ENCODE measurements around the gene CFAP410.

CFAP410 gene

GRCh38 chr21:44298301-44298700 is 40.9 kb downstream of the CFAP410 start:
- no peaks in the 10 kb centered on the region for H3K27me3 Mint-ChIP-seq
- peak overlapping the region; percentile 34 for H3K27ac Mint-ChIP-seq
- peak overlapping the region; percentile 38 for H3K4me3 Mint-ChIP-seq
- no peaks in the 10 kb centered on the region for H3K36me3 Mint-ChIP-seq
- H3K4me1 Mint-ChIP-seq (ENCODE audit: low read depth), result peaks cover 46% of the 10 kb centered on the region
- H3K9me3 Mint-ChIP-seq (ENCODE audit: low read depth), result no peaks in the 10 kb centered on the region

DNA sequence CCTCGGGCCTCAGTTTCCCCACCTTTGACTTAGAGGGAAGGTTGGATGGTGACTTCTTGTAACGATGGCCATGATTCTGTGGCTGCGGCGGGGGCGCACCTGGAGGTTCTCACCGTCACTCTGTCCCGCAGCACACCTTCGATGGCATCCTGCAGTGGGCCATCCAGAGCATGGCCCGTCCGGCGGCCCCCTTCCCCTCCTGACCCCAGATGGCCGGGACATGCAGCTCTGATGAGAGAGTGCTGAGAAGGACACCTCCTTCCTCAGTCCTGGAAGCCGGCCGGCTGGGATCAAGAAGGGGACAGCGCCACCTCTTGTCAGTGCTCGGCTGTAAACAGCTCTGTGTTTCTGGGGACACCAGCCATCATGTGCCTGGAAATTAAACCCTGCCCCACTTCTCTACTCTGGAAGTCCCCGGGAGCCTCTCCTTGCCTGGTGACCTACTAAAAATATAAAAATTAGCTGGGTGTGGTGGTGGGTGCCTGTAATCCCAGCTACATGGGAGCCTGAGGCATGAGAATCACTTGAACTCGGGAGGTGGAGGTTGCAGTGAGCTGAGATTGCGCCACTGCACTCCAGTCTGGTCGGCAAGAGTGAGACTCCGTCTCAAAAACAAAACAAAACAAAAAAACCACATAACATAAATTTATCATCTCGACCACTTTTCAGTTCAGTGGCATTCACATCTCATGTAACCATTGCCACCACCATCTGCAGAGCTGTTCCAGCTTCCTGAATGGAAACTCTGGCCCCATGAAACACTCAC is 41.5 kb downstream of the CFAP410 start:
- Mint-ChIP-seq H3K27me3 (no peaks in the 10 kb centered on the region), H3K9me3 (ENCODE audit: low read depth) (no peaks in the 10 kb centered on the region), H3K4me1 (ENCODE audit: low read depth) (peaks cover 42% of the 10 kb centered on the region), H3K4me3 (peak overlapping the region; percentile 38), H3K27ac (peak overlapping the region; percentile 34), H3K36me3 (no peaks in the 10 kb centered on the region)

- Mint-ChIP-seq H3K27ac (no peak overlapping the region), H3K36me3 (no peaks in the 10 kb centered on the region), H3K9me3 (ENCODE audit: low read depth) (no peaks in the 10 kb centered on the region), H3K4me1 (ENCODE audit: low read depth) (peaks cover 35% of the 10 kb centered on the region), H3K4me3 (no peak overlapping the region), H3K27me3 (no peaks in the 10 kb centered on the region)
These were observed 42.3 kb downstream of the CFAP410 start for GRCh38 chr21:44296916-44297315.

DNA sequence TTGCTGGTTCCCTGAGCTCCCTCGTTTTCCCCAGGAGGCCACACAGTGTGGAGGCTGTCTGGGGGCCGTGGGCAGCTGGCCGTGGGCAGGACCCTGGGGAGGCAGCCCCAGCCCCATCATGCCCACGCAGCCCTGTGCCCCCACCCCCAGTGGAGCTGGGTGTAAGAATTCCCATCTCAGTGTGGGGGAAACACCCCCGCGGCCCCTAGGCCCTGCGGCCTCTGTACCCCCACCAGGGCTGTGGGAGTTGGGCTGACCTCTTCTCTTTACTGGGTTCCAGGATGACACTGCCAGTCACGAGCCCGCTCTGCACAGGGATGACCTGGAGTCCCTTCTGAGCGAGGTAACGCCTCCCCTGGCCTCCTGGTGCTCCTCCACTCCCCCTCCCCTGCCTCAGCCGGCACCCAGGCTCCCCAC is 43.1 kb downstream of the CFAP410 start:
- Mint-ChIP-seq H3K27me3 (no peaks in the 10 kb centered on the region), H3K27ac (no peak overlapping the region), H3K36me3 (no peaks in the 10 kb centered on the region), H3K4me1 (ENCODE audit: low read depth) (peaks cover 29% of the 10 kb centered on the region), H3K9me3 (ENCODE audit: low read depth) (no peaks in the 10 kb centered on the region), H3K4me3 (no peak overlapping the region)

GRCh38 chr21:44295646-44296045 is 43.5 kb downstream of the CFAP410 start:
- H3K4me1 Mint-ChIP-seq (ENCODE audit: low read depth), result peaks cover 26% of the 10 kb centered on the region
- H3K27ac Mint-ChIP-seq, result no peak overlapping the region
- no peaks in the 10 kb centered on the region for H3K36me3 Mint-ChIP-seq
- no peaks in the 10 kb centered on the region for H3K9me3 Mint-ChIP-seq (ENCODE audit: low read depth)
- no peak overlapping the region for H3K4me3 Mint-ChIP-seq
- H3K27me3 Mint-ChIP-seq, result no peaks in the 10 kb centered on the region

DNA sequence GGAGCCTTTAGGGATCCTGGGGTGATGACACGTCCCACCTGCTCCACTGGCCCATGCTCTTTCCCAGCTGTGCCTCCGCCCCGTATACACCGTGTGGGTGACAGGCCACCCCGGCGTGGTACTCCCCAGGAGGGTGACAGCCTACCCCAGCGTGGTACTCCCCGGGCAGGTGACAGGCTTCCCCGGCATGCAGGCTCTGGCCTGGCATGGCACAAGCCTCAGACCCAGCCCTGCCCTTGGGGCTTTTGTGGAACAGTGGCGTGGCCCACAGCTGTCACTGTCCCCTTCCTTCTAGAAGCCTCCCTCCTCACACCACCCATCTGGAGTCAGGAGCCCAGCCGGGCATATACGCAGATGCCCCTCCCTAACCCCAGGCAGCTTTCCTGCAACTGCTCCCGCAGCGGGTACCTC is 44.0 kb downstream of the CFAP410 start:
- Mint-ChIP-seq H3K9me3 (ENCODE audit: low read depth) (no peaks in the 10 kb centered on the region), H3K27me3 (no peaks in the 10 kb centered on the region), H3K36me3 (no peaks in the 10 kb centered on the region), H3K27ac (peak overlapping the region; percentile 73), H3K4me3 (no peak overlapping the region), H3K4me1 (ENCODE audit: low read depth) (peaks cover 26% of the 10 kb centered on the region)

- Mint-ChIP-seq H3K4me1 (ENCODE audit: low read depth) (peaks cover 26% of the 10 kb centered on the region), H3K27ac (no peak overlapping the region), H3K9me3 (ENCODE audit: low read depth) (no peaks in the 10 kb centered on the region), H3K4me3 (no peak overlapping the region), H3K27me3 (no peaks in the 10 kb centered on the region), H3K36me3 (no peaks in the 10 kb centered on the region)
These were observed 44.6 kb downstream of the CFAP410 start for GRCh38 chr21:44294391-44295162.

DNA sequence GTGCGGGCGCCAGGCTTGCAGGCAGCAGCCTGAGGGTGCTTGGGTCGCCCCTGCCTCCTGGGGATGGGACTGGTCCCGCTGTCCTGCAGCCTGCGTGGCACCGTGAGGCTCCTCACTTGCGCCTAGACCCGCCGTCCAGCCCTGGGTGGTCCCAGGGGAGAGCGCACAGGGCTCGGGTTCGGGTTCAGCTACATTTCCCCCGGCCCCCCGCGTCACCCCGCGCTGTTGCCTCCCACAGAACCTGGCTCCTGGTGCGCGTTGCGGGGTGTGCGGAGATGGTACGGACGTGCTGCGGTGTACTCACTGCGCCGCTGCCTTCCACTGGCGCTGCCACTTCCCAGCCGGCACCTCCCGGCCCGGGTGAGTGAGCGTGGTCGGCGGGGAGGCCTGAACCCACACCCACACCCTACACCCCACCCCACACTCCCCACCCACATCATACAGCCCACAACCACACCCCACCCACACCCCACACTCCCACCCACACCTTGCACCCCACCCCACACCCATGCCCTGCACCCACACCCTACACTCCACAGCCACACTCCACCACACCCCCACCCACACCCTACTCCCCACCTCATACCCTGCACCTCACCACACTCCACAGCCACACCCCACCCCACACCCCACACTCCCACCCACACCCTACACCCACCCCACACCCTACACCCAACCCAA is 45.5 kb downstream of the CFAP410 start:
- H3K4me3 Mint-ChIP-seq, result no peak overlapping the region
- no peaks in the 10 kb centered on the region for H3K27me3 Mint-ChIP-seq
- peaks cover 21% of the 10 kb centered on the region for H3K4me1 Mint-ChIP-seq (ENCODE audit: low read depth)
- H3K9me3 Mint-ChIP-seq (ENCODE audit: low read depth), result no peaks in the 10 kb centered on the region
- H3K36me3 Mint-ChIP-seq, result no peaks in the 10 kb centered on the region
- H3K27ac Mint-ChIP-seq, result no peak overlapping the region

DNA sequence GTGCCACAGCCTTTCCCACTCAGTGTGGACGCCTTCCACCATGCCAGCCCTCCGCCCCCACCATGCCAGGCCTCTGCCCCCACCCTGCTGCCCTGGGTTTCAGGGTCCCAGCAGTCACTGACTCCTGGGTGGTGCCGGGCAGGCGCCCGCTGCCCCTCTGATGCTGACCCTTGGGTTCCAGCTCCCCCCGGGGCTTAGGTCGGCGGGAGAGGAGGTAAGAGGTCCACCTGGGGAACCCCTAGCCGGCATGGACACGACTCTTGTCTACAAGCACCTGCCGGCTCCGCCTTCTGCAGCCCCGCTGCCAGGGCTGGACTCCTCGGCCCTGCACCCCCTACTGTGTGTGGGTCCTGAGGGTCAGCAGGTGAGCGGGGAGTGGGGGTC is 46.4 kb downstream of the CFAP410 start:
- Mint-ChIP-seq H3K27me3 (no peaks in the 10 kb centered on the region), H3K36me3 (no peaks in the 10 kb centered on the region), H3K9me3 (ENCODE audit: low read depth) (no peaks in the 10 kb centered on the region), H3K4me1 (ENCODE audit: low read depth) (peaks cover 12% of the 10 kb centered on the region), H3K4me3 (no peak overlapping the region), H3K27ac (no peak overlapping the region)

DNA sequence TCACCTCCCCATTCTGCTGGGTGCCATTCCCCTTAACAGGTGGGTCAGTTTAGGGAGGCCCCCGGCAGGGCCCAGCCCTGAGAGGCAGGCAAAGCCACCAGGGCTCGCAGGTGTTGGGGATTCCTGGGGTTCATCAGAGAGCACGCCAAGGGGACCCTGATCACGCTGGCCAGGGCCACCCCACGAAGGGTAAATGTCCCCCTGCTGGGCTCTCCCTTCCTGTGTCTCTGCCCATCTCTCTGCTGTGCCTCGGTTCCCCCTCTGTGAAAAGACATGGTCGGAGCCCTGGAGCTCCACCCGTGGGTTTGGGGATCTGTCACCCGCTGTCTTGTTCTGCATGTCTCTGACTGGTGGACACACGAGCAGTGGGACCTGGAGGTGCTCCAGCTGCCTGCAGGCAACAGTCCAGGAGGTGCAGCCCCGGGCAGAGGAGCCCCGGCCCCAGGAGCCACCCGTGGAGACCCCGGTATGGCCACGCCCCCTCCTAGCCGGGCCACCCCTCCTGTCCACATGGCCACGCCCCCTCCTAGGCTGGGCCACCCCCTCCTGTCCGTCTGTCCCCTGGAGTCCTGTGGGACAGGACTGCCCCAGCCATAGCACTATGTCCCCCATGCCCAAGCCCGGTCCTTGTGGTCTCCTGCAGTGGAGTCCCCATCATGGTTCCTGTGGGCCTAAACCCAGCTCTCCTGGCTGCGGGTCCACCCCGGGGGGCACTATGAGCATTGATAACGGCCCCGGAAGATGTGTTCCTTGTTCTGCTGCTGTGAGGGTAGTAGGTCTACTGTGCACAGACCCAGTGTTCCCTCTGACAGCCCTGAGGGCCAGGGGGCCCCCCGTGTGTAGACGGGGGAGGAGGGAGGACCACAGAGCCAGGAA is 47.0 kb downstream of the CFAP410 start:
- H3K27ac Mint-ChIP-seq, result no peak overlapping the region

DNA sequence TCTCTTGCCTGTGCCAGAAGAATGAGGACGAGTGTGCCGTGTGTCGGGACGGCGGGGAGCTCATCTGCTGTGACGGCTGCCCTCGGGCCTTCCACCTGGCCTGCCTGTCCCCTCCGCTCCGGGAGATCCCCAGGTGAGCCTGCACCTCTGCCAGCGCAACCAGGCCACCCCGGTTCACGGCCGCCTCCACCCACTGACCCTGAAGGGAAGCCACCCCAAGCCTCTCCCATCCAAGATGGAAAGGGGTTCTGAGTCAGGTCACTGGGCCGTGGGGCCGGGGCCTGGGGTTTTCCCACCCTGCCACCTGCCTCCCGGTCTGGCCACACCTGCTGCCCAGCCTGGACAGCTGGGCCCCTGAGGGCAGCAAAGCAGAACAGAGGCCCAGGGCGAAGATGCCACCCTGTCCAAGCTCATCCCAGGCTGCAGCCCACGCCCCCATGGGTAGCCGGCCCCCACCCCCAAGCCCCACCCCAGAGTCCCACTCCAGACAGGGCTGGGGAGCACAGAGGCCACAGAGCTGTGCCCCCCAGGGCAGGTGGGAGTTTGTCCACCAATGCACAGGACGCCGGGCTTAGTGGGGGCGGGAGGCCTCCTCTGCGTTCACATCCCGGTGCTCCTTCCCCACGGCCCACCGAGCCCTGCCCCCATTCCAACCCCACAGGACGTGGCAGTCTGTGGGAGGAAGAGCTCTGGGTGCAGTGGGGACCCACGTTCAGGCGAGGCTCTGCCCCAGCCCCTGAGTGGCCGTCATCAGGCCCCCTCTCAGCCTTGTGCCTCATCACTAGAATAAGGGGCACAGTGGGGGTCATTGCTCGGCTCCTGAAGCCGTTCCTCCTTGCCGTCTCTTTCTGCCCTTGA is 47.9 kb downstream of the CFAP410 start:
- Mint-ChIP-seq H3K36me3 (no peaks in the 10 kb centered on the region), H3K27ac (no peak overlapping the region), H3K27me3 (no peaks in the 10 kb centered on the region), H3K4me1 (ENCODE audit: low read depth) (peaks cover 6% of the 10 kb centered on the region), H3K9me3 (ENCODE audit: low read depth) (no peaks in the 10 kb centered on the region), H3K4me3 (no peak overlapping the region)

More for the DNA sequence above, 47.0 kb downstream of the CFAP410 start:
- Mint-ChIP-seq H3K36me3 (no peaks in the 10 kb centered on the region), H3K4me1 (ENCODE audit: low read depth) (peaks cover 6% of the 10 kb centered on the region), H3K9me3 (ENCODE audit: low read depth) (no peaks in the 10 kb centered on the region), H3K4me3 (no peak overlapping the region), H3K27me3 (no peaks in the 10 kb centered on the region)

DNA sequence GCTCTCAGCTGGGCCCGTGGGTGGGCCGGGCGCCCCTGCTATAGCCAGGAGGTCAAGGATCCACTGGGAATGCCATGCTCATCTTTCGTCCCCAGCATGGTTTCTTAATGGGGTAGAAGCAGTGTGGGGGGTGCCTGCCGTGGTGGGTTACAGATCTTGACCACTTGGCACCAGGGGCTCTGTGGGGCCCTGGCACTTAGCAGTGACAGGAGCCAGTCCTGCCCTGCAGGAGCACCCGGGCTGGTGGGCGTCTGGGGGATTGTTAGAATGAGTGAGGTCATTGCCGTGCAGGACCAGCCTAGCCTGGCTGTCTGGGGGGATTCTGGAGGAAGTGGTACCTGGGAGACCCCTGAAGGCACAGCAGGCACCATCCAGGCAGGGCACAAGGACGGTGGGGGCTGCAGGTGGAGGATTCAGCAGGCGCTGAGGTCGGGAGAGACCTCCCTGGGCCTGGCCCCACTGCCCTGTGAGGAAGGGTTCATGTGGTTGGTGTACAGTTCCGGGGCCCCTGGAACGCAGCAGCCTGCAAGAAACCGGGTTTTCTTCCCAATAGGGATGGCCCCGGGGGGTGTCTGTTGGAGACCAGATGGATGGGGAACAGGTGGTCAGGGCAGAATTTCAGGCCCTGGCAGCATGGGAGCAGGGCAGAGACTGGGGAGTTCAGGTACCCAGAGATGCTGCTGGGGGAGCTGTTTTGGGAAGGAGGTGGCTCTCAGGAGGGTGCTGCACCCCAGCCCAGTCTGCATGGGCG is 48.7 kb downstream of the CFAP410 start:
- H3K36me3 Mint-ChIP-seq, result no peaks in the 10 kb centered on the region
- no peak overlapping the region for H3K27ac Mint-ChIP-seq
- no peak overlapping the region for H3K4me3 Mint-ChIP-seq
- H3K4me1 Mint-ChIP-seq (ENCODE audit: low read depth), result peaks cover 6% of the 10 kb centered on the region
- no peaks in the 10 kb centered on the region for H3K9me3 Mint-ChIP-seq (ENCODE audit: low read depth)
- no peaks in the 10 kb centered on the region for H3K27me3 Mint-ChIP-seq

DNA sequence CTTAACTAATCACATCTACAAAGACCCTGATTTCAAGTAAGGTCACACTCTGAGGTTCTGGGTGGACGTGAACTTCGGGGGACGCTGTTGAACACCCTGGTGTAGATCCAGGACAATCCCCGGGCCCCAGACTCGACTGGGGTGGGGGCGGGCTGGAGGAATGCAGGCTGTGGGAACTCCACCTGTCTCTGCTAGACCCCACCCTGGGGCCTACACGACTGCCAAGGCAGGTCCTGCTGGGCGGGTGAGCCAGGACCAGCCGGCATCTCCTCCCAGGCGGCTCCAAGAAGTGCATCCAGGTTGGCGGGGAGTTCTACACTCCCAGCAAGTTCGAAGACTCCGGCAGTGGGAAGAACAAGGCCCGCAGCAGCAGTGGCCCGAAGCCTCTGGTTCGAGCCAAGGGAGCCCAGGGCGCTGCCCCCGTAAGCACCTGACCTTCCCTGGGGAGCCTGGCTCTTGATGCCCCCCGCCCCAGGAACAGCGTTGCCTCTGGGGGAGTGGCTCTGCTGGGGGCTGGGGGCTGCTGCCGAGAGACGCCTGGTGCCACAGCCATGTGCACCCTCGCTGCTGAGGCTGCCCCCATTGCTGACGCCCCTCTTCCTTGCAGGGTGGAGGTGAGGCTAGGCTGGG is 49.7 kb downstream of the CFAP410 start:
- H3K4me1 Mint-ChIP-seq (ENCODE audit: low read depth), result peaks cover 2% of the 10 kb centered on the region
- no peak overlapping the region for H3K4me3 Mint-ChIP-seq
- H3K27ac Mint-ChIP-seq, result no peak overlapping the region
- no peaks in the 10 kb centered on the region for H3K9me3 Mint-ChIP-seq (ENCODE audit: low read depth)
- no peaks in the 10 kb centered on the region for H3K27me3 Mint-ChIP-seq
- H3K36me3 Mint-ChIP-seq, result no peaks in the 10 kb centered on the region

Data from activated naive CD8-positive, alpha-beta T cell (primary cell).